Astrocyte (in vitro differentiated cells and primary cell): ENCODE data around the gene KIF26B. TPM values are rescaled to one million over a fixed set of nuclear protein-coding genes. Genes with fewer than 3 reads are reported as not detected.

ENCODE experiments used
- DNase-seq: peaks from one replicate; pipeline ENCODE4 v3.0.0-alpha.2; 2010; ENCODE audit warnings: low read depth
- FAIRE-seq: peaks from 2 replicates; lab custom pipeline; 2011; peaks lifted over from hg19 to GRCh38; lab: Jason Lieb, UNC
- H2AFZ ChIP-seq: 2 replicates; pipeline ENCODE4 v1.6.0; 2012; ENCODE audit warnings: low read depth, low read length, inconsistent platforms
- H3K27ac ChIP-seq: 2 replicates; pipeline ENCODE4 v1.5.1; 2011; ENCODE audit warnings: low read depth, low read length, inconsistent platforms
- H3K27me3 ChIP-seq: 2 replicates; pipeline ENCODE4 v1.6.0; 2011; ENCODE audit warnings: low read length, inconsistent platforms; ENCODE audit not compliant: insufficient read depth
- H3K36me3 ChIP-seq: 2 replicates; pipeline ENCODE4 v1.5.1; 2011; ENCODE audit warnings: low read length, inconsistent platforms; ENCODE audit not compliant: insufficient read depth
- H3K4me1 ChIP-seq: 2 replicates; pipeline ENCODE4 v1.5.1; 2011; ENCODE audit warnings: low read length, inconsistent platforms; ENCODE audit not compliant: insufficient read depth
- H3K4me2 ChIP-seq: 2 replicates; pipeline ENCODE4 v1.6.0; 2012; ENCODE audit warnings: low read length, inconsistent platforms
- H3K4me3 ChIP-seq: 2 replicates; pipeline ENCODE4 v1.5.1; 2011; ENCODE audit warnings: low read depth, mild to moderate bottlenecking, low read length, inconsistent platforms; ENCODE audit not compliant: insufficient read depth
- H3K79me2 ChIP-seq: 2 replicates; pipeline ENCODE4 v1.6.0; 2012; ENCODE audit warnings: mild to moderate bottlenecking, low read length, inconsistent platforms; ENCODE audit not compliant: insufficient read depth
- H3K9ac ChIP-seq: 2 replicates; pipeline ENCODE4 v1.6.0; 2012; ENCODE audit warnings: mild to moderate bottlenecking, low read length, inconsistent platforms
- H3K9me3 ChIP-seq: 2 replicates; pipeline ENCODE4 v1.5.1; 2012; ENCODE audit warnings: low read depth, mild to moderate bottlenecking, low read length, inconsistent platforms; ENCODE audit not compliant: insufficient read depth
- H4K20me1 ChIP-seq: 2 replicates; pipeline ENCODE4 v1.6.0; 2012; ENCODE audit warnings: low read length, inconsistent platforms; ENCODE audit not compliant: insufficient read depth
- H3K27ac Mint-ChIP-seq: one replicate; pipeline ENCODE4 v1.8.0; 2021; ENCODE audit warnings: mild to moderate bottlenecking, mixed read lengths; ENCODE audit not compliant: unreplicated experiment
- H3K27me3 Mint-ChIP-seq: one replicate; pipeline ENCODE4 v1.8.0; 2021; ENCODE audit warnings: low read depth, mixed read lengths; ENCODE audit not compliant: unreplicated experiment
- H3K36me3 Mint-ChIP-seq: one replicate; pipeline ENCODE4 v1.8.0; 2021; ENCODE audit warnings: low read depth, mixed read lengths; ENCODE audit not compliant: unreplicated experiment
- H3K4me1 Mint-ChIP-seq: one replicate; pipeline ENCODE4 v1.8.0; 2021; ENCODE audit warnings: low read depth, mixed read lengths; ENCODE audit not compliant: unreplicated experiment
- H3K4me3 Mint-ChIP-seq: one replicate; pipeline ENCODE4 v1.8.0; 2021; ENCODE audit warnings: mild to moderate bottlenecking, moderate library complexity, mixed read lengths; ENCODE audit not compliant: unreplicated experiment
- H3K9me3 Mint-ChIP-seq: one replicate; pipeline ENCODE4 v1.8.0; 2021; ENCODE audit warnings: mild to moderate bottlenecking, mixed read lengths; ENCODE audit not compliant: unreplicated experiment
- CTCF ChIP-seq: IDR thresholded peaks from 2 replicates; pipeline ENCODE4 v1.5.1; 2011; ENCODE audit warnings: low read depth, mild to moderate bottlenecking, inconsistent platforms, low read length, moderate library complexity; ENCODE audit not compliant: insufficient read depth
- EZH2 ChIP-seq: IDR thresholded peaks from 2 replicates; pipeline ENCODE4 v1.6.1; 2012; ENCODE audit warnings: mild to moderate bottlenecking, low read length, inconsistent platforms; ENCODE audit not compliant: insufficient read depth
- total RNA-seq: library from RNA; stranded (reverse); gene quantifications from 2 replicates; pipeline ENCODE4 v1.2.1, GENCODE V29; 2021

Gene KIF26B
- total RNA-seq, 1 donor from 2014 or later, result 6.8 TPM

- H2AFZ ChIP-seq, result no peak overlapping the region
- no peaks in the 10 kb centered on the region for H3K36me3 ChIP-seq
- no peaks in the 10 kb centered on the region for H3K27me3 ChIP-seq
- no peaks in the 10 kb centered on the region for H3K9me3 ChIP-seq
- H3K4me2 ChIP-seq, result no peak overlapping the region
- H3K4me1 ChIP-seq, result peaks cover 6% of the 10 kb centered on the region
- Mint-ChIP-seq H3K27me3 (no peaks in the 10 kb centered on the region), H3K4me3 (no peak overlapping the region), H3K27ac (no peak overlapping the region), H3K36me3 (no peaks in the 10 kb centered on the region), H3K9me3 (no peaks in the 10 kb centered on the region), H3K4me1 (peaks cover 7% of the 10 kb centered on the region)
- H3K9ac ChIP-seq, result no peak overlapping the region
- no peak overlapping the region for H3K27ac ChIP-seq
- DNase-seq (no peak), FAIRE-seq (no peak)
- H3K79me2 ChIP-seq, result no peaks in the 10 kb centered on the region
- TF ChIP-seq EZH2, result no peak
- no peak for TF ChIP-seq CTCF
- H3K4me3 ChIP-seq, result no peak overlapping the region
- H4K20me1 ChIP-seq, result peaks cover 28% of the 10 kb centered on the region
Measured at GRCh38 chr1:245306628-245307410, 152.0 kb downstream of the KIF26B start.

- peak overlapping the region; percentile 29 for H2AFZ ChIP-seq
- peak overlapping the region; percentile 68 for H3K4me2 ChIP-seq
- Mint-ChIP-seq H3K9me3 (no peaks in the 10 kb centered on the region), H3K4me3 (no peak overlapping the region), H3K27ac (no peak overlapping the region), H3K4me1 (peaks cover 5% of the 10 kb centered on the region), H3K27me3 (no peaks in the 10 kb centered on the region), H3K36me3 (peaks cover 7% of the 10 kb centered on the region)
- H3K9me3 ChIP-seq, result no peaks in the 10 kb centered on the region
- DNase-seq (no peak), FAIRE-seq (no peak)
- H4K20me1 ChIP-seq, result peaks cover 20% of the 10 kb centered on the region
- H3K4me3 ChIP-seq, result no peak overlapping the region
- TF ChIP-seq EZH2 (no peak), CTCF (no peak)
- H3K27ac ChIP-seq, result no peak overlapping the region
- no peaks in the 10 kb centered on the region for H3K79me2 ChIP-seq
- H3K27me3 ChIP-seq, result no peaks in the 10 kb centered on the region
- no peaks in the 10 kb centered on the region for H3K36me3 ChIP-seq
- H3K9ac ChIP-seq, result no peak overlapping the region
- peaks cover 6% of the 10 kb centered on the region for H3K4me1 ChIP-seq
Measured at GRCh38 chr1:245310571-245311531, 156.1 kb downstream of the KIF26B start.
